HG03432 (cell line): ENCODE data around the gene MANF.
"Not testable (repeated sequence)": the region's sequence is repeated elsewhere in the genome, so short reads cannot be mapped to it uniquely, and the experiment has no call there.

Experiments
- ATAC-seq: cut with Tn5 transposase; IDR thresholded peaks from one replicate; pipeline ENCODE4 v1.9.1; 2021; ENCODE audit warnings: mild to moderate bottlenecking, moderate library complexity; ENCODE audit not compliant: unreplicated experiment

Gene MANF

GRCh38 chr3:51371943-51372557, 13.0 kb upstream of the MANF start:
- ATAC-seq, result no peak

DNA sequence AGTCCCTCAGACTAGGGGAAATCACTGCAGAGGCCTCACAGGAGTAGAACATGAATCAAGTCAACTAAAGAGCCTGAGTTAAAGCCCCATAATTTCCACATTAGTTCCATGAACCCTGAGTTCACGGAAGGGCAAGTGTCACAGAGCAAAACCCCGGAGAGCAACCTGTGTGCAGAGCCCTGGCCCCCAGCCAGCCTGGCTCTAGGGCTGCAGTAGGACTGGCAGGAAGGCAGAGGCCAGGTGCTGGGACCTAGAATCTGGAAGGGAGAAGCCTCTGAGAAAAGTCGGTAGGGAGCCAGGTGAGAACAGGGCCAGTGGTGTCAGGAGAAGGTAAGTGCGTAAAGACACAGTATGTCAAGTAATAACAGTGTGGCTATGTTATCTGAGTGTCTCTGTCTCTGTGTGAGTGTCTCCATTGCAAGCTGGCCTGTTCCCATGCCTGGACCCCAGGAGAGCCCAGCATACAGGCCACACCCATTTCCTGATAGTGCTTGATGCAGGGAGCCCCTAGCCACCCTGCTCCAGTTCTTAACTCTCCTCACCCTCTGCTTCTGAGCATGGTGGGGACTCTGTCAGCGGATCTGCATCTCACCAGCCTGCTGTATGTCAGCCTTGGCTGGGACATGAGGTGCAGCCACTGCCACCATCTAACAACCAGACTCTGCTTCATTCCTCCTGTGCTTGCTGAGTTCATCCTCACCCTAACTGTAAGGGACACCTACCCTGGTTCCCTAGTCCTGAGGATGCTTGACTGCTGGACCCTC, 11.3 kb upstream of the MANF start:
- ATAC-seq, result no peak

GRCh38 chr3:51374456-51374855, 10.6 kb upstream of the MANF start:
- ATAC-seq, result no peak

DNA sequence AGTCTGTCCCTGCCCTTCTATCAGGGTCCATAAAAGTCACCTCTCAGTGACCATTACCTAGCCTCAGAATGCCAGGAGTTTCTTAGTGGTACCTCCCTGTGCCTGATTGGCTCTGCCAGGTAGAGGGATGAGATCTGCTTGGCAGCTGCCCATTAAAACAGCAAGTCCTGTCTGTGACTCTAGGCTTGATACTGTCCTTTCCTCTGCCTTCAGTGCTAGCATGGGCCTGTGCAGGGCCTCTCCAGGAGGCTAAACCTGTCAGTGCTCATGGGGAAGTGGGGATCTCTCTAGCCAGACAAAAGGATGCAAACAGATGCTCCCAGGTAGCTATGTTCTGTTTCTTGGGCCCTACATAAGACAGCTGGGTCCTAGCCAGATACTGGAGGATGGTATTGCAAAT, 10.0 kb upstream of the MANF start:
- ATAC-seq, result no peak

DNA sequence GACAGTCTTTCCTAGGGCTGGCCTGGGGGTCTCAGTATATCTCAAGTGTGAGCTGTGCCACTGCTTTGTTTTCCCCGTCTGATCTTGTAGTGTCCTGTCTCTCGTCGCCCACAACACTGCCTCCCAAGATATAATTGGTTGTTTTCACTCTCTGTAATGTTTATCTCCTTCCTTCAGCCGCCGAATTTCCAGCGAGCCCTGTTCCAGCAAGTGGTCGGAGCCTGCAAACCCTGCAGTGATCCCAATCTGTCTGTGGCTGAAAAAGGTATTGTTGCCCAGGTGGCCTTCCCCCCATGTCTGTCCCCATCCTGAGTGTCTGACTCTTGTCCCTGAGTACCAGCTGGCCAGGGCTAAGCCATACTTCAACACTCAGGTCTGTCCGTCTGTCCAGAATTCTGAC, 9.5 kb upstream of the MANF start:
- no peak for ATAC-seq

DNA sequence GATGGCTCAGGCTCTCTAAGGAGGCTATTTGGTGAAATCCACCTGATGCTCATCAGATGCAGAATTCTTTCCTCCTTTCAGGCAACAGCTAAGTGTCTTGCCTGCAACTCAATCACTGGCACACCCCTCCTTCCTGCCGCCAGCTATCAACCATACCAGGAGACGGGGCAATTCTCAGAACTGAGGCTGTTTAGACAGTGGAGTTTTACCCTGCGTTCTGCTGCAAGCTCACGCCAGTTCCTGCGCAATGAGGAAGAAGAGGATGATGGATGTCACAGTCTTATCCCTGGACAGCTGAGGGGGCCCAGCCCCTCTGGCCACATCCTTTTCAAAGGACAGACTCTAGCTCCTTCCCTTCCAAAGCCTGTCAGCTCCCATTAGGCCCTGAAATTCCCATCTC, 7.0 kb upstream of the MANF start:
- no peak for ATAC-seq

DNA sequence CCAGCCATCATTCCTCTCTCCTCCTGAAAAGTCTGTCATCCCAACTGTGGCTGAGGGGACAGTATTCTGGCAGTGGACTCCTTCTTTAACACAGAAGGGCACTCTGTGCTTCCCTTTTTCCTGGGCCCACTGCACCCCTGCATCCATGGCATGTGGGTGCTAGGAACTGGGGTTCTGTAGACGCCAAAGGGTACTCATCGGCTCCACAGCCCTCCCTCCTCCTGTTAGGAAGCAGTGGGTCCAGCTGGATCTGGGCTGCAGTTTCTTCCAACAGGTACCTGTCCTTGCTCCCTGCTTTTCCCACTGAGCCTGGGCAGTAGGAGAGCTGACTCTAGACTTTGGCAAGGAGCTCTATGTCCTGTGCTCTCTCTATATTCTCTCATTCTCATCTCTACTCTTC, 6.4 kb upstream of the MANF start:
- ATAC-seq, result no peak

GRCh38 chr3:51379301-51379700, 5.8 kb upstream of the MANF start:
- no peak for ATAC-seq

- ATAC-seq, result no peak
These were observed 5.2 kb upstream of the MANF start for GRCh38 chr3:51379746-51380455.

- no peak for ATAC-seq
These were observed 4.3 kb upstream of the MANF start for GRCh38 chr3:51380601-51381332.

DNA sequence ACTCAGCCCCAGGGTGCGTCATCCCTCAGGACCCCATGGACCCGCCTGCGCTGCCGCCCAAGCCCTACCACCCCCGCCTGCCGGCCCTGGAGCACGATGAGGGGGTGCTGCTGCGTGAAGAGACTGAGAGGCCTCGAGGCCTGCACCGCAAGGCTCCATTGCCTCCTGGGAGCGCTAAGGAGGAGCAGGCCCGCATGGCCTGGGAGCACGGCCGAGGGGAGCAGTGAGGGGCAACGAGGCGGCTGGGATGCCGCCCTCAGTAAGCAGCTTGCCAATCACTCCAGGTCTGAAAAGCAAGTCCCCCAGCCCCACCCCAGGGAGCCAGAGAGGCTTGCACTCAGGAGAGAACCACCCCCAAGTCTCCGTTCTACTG, 3.8 kb upstream of the MANF start:
- no peak for ATAC-seq

GRCh38 chr3:51382076-51382745, 2.9 kb upstream of the MANF start:
- no peak for ATAC-seq

GRCh38 chr3:51382947-51383578, 2.0 kb upstream of the MANF start:
- no peak for ATAC-seq

DNA sequence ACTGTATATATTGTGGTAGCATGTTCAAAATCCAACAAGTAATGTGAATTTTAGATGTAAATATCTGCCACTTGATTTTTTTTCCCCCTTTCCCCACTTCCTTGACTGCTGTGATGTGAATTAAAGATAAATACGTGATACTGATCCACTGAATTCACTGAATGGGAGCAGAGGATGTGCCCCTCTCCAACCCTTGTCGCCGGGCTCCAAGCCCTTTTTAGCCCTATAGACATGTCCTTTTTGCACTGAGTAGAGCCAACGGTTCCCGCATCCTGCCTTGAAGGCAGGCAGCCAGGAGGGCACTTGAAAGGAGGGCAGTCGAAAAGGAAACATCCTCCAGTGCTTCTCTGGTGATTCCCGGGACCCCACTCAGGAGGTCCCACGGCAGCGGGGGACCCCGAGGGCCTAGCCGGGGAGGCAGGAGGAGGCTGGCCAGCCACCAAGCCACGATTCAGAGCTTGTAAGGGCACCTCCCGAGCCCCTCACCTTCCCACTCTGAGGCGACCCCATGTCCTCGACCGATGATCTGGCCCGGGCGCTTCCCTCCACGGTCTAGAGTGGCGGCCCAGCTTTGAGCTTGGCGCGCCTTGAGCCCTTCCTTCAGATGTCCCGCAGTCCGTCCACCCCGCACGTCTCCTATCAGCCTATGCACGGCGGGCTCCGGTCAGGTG, 901 bp upstream of the MANF start:
- ATAC-seq, result peak; percentile 23

GRCh38 chr3:51385621-51386091, 565 bp downstream of the MANF start:
- ATAC-seq, result no peak

DNA sequence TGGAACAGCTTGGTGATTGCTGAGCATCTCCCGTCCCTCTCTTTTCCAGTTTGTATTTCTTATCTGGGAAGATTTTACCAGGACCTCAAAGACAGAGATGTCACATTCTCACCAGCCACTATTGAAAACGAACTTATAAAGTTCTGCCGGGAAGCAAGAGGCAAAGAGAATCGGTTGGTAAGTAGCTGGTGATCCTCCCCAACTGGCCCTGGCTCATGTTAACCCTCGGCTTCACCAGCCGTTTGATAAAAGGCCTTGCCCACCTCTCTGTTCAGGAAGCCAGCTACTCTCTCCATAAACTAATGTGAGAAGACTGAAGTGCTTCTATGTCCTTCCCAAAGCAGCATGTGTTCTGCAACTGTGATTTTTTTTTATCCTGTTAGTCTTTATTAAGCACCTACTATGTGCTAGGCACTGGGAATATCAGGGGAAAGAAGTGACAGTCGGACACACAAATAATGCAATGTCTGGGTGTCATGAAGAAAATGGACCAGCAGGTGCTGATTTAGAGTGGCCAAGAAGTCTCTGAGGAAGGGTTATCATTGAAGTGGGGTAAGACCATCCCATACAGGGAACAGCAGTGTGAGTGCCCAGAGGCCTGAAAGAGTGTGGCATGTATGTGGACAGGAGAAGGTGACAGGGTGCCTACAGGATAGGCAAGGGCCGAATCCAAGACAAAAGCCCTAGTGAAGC, 1.2 kb downstream of the MANF start:
- ATAC-seq, result no peak

GRCh38 chr3:51386852-51387229, 1.8 kb downstream of the MANF start:
- no peak for ATAC-seq

DNA sequence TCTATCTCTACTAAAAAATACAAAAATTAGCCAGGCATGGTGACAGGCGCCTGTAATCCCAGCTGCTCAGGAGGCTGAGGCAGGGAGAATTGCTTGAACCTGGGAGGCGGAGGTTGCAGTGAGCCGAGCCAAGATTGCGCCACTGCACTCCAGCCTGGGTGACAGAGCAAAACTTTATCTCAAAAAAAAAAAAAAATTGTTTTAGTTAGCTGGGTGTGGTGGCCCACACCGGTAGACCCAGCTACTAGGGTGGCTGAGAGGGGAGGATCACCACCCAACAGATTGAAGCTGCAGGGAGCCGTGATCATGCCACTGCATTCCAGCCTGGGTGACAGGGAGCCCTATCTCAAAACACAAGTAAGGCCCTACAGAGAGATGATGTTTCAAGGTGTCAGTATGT, 2.2 kb downstream of the MANF start:
- not testable (repeated sequence) for ATAC-seq

GRCh38 chr3:51388286-51389029, 3.4 kb downstream of the MANF start:
- no peak for ATAC-seq
